K562 (cell line): ENCODE measurements around the gene ITGAL. TPM values are rescaled to one million over a fixed set of nuclear protein-coding genes. Genes with fewer than 3 reads are reported as not detected.

Experiments
- C11orf30 ChIP-seq: fragments of 450-650 bp; IDR thresholded peaks from 2 replicates; pipeline ENCODE4 v1.6.1; 2016; ENCODE audit warnings: low read depth, mild to moderate bottlenecking
- DDX20 ChIP-seq: fragments of 450-650 bp; IDR thresholded peaks from 2 replicates; pipeline ENCODE4 v1.6.1; 2016; ENCODE audit warnings: missing genetic modification characterization, low read depth, mild to moderate bottlenecking, missing compliant biosample characterization, moderate library complexity
- RAD21 ChIP-seq, 2 experiments: fragments of 250-450 bp in 1 of 2; fragments of 450-650 bp in 1 of 2; sonication (Bioruptor Pico) in 1 of 2; formaldehyde crosslinking in 1 of 2; IDR thresholded peaks in 1 of 2; conservative IDR thresholded peaks in 1 of 2; 2 replicates each; pipeline versions ENCODE4 v1.4.0 to v1.8.0; 2020 to 2022; ENCODE audit warnings: mild to moderate bottlenecking in 2 of 2, moderate library complexity in 1 of 2
- ZNF589 ChIP-seq: fragments of 200-800 bp; sonication (Bioruptor generic); IDR thresholded peaks from 2 replicates; pipeline ENCODE4 v1.6.1; 2016; ENCODE audit warnings: low read depth, missing genetic modification characterization, missing compliant biosample characterization
- polyA plus RNA-seq, 8 experiments: library from polyadenylated mRNA; depleted of rRNA in 4 of 8; stranded (reverse) in 5 of 8; unstranded in 3 of 8; fragments of >200 nt; fragmentation: Nextera tagmentation in 2 of 8; fragmentation: Illumina TruSeq in 1 of 8; extraction: Ambion mirVana in 2 of 8; extraction: Trizol in 1 of 8; gene quantifications; 2 replicates each; pipeline versions ENCODE4 v1.2.1 to v1.2.3, GENCODE V29; 2011 to 2014; ENCODE audit warnings: inconsistent platforms in 1 of 8, missing spikeins in 1 of 8
- total RNA-seq, 7 experiments: library from RNA; depleted of rRNA in 6 of 7; stranded (reverse); fragments of >200 nt in 6 of 7; fragmentation: Illumina TruSeq in 2 of 7; extraction: Trizol in 2 of 7; gene quantifications; 2 replicates each; pipeline versions ENCODE4 v1.2.1 to v1.2.3, GENCODE V29; 2011 to 2021; ENCODE audit warnings: low replicate concordance in 1 of 7
- TF ChIP-seq, protein P1 (sequence below), 2 experiments: fragments of 450-650 bp in 1 of 2; IDR thresholded peaks; 2 replicates each; pipeline ENCODE4 v1.6.1; 2011 to 2017; ENCODE audit warnings: low read depth in 2 of 2, antibody characterized with exemption in 1 of 2, borderline replicate concordance in 1 of 2, low read length in 1 of 2, mild to moderate bottlenecking in 1 of 2, mixed read lengths in 1 of 2; ENCODE audit not compliant: control insufficient read depth in 1 of 2

ITGAL gene
- total and polyA plus RNA-seq, 9 of the 15 experiments (the other 6 are each of a cell fraction or from before 2014, with no cell fraction given), result 0.01 to 0.53 TPM; not detected in 7

DNA sequence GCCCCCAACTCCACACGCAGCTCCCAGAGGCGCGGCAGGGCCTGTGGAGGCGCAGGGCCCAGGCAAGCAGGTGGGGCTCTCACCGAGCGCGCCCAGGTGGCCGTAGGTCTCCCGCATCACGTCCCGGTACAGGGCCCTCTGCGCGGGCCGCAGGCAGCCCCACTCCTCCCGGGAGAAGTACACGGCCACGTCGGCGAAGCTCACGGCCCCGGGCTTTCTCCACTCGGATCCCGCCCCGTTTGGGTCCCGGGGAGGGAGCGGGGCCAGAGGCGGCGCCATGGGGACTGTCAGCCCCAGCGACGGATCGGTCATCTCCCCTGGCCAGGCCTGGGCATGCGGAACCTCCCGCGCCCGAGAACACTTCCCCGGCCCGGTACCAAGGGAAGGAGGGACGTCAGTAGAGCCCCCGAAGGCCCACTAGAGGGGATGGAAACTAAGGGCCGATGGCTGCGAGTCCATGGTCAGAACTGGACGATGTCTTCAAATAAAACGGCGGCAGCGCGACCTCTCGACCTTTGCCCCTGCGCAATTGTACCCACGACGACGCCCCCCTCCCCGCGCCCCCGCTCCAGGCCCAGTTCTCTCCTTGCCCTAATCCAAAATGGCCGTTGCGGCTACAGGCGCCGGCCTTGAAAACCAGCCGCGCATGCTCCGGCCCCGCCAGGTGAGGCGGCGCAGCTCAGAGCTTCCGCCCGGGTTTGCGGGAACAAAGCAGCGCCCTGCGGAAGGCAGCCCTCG, 62.0 kb downstream of the ITGAL start, which contains the start of gene ZNF747 (continued):
- TF ChIP-seq DDX20 (tag) (no peak), ZNF589 (no peak), RAD21 (CRISPR knock-in tag; conservative IDR thresholded peaks at IDR 0.05 in 1 of 2, IDR thresholded peaks at IDR 0.05 in 1 of 2) (0 out of 4 replicates have a peak, but pooled peaks of 1 of the 2 experiments have one; percentile 5), C11orf30 (no peak)
- TF ChIP-seq, protein P1, sequence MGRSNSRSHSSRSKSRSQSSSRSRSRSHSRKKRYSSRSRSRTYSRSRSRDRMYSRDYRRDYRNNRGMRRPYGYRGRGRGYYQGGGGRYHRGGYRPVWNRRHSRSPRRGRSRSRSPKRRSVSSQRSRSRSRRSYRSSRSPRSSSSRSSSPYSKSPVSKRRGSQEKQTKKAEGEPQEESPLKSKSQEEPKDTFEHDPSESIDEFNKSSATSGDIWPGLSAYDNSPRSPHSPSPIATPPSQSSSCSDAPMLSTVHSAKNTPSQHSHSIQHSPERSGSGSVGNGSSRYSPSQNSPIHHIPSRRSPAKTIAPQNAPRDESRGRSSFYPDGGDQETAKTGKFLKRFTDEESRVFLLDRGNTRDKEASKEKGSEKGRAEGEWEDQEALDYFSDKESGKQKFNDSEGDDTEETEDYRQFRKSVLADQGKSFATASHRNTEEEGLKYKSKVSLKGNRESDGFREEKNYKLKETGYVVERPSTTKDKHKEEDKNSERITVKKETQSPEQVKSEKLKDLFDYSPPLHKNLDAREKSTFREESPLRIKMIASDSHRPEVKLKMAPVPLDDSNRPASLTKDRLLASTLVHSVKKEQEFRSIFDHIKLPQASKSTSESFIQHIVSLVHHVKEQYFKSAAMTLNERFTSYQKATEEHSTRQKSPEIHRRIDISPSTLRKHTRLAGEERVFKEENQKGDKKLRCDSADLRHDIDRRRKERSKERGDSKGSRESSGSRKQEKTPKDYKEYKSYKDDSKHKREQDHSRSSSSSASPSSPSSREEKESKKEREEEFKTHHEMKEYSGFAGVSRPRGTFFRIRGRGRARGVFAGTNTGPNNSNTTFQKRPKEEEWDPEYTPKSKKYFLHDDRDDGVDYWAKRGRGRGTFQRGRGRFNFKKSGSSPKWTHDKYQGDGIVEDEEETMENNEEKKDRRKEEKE (IDR thresholded peaks at IDR 0.05; ENCODE audit: borderline replicate concordance in 1 of 2, control insufficient read depth in 1 of 2, low read depth in 2 of 2, low read length in 1 of 2), result no peak
